HG03135 (cell line): Measurements from ENCODE around the gene CASP8.

Source experiments
- ATAC-seq: cut with Tn5 transposase; IDR thresholded peaks from one replicate; pipeline ENCODE4 v1.9.1; 2021; ENCODE audit warnings: mild to moderate bottlenecking, moderate library complexity; ENCODE audit not compliant: unreplicated experiment

Gene CASP8

DNA sequence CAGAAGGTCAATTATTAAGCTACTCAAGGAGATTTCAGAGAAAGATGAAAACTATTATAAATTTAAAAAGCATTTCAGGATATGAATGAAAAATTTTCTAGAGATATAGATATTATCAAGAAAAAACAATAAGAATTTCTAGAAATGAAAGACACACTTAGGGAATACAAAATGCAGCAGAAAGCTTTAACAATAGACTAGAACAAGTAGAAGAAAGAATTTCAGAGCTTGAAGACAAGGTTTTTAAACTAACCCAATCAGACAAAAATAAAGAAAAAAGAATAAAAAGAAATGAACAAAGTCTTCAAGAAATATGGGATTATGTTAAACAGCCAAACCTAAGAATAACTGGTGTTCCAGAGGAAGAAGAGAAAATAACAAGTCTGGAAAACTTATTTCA, 62.4 kb downstream of the CASP8 start:
- ATAC-seq, result no peak

- no peak for ATAC-seq
These were observed 67.3 kb downstream of the CASP8 start for GRCh38 chr2:201327678-201328077.

- no peak for ATAC-seq
These were observed 69.1 kb downstream of the CASP8 start for GRCh38 chr2:201329409-201329808.
